ENCODE data around the gene TIGD3.

Gene TIGD3

DNA sequence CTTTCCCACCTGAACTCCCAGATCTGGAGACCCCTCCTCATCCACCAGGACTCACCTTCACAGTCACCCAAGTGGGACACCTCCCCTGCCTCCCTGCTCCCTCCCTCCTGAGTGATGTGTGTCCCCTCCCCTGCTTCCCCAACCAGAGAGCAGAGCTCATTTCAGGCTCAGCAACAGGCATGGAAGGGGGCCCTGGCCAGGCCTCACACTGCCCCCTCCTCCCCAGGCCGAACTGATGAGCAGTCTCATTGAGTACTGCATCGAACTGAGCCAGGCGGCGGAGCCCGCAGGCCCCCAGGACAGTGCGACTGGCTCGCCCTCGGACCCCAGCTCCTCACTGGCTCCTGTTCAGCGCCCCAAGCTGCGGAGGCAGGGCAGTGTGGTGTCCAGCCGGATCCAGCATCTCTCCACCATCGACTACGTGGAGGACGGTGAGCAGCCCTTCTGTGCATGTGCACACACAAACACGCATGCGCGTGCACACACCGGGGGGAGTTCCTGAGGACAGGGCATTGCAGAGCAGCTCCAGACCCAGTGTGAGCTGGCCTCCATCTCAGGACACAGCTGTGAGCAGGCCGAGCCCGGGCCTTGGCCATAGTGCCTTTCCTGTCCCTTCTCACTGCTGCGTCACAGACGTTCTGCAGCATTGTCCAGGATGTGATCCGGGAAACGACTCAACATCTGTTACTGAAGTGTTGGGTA is 50.2 kb downstream of the TIGD3 start:
- DNase-seq (ENCODE audit: low read depth in 1 of 2, low spot score in 1 of 2) = no peak
